Endothelial cell of umbilical vein (primary cell): ENCODE measurements around the gene ZMYM4. TPM values are rescaled to one million over a fixed set of nuclear protein-coding genes. Genes with fewer than 3 reads are reported as not detected.

Source experiments
- BruUV-seq: library from RNA; stranded (reverse); fragments of 400-500 nt; replicated peaks from 2 replicates; lab custom pipeline; 2021; lab: Mats Ljungman, UMichigan
- CTCF ChIA-PET: fragments of 300-600, 350-600 bp; sonication (Branson Sonifier 250); formaldehyde crosslinking; loops from one replicate; lab custom pipeline; 2021; ENCODE audit warnings: antibody characterized with exemption, inconsistent platforms; lab: Charles Lee
- POLR2A ChIA-PET: fragments of 300-600, 350-600 bp; sonication (Branson Sonifier 250); formaldehyde crosslinking; loops from one replicate; lab custom pipeline; 2021; ENCODE audit warnings: antibody characterized with exemption, inconsistent platforms; lab: Charles Lee
- DNase-seq: peaks from one replicate; pipeline ENCODE4 v3.0.0-alpha.2; 2011; ENCODE audit warnings: low read depth, low spot score
- FAIRE-seq: peaks from 2 replicates; lab custom pipeline; 2011; peaks lifted over from hg19 to GRCh38; lab: Jason Lieb, UNC
- H2AFZ ChIP-seq: 2 replicates; pipeline ENCODE4 v1.6.0; 2012; ENCODE audit warnings: low read depth, low read length, control low read depth, inconsistent platforms
- H3K27ac ChIP-seq: 2 replicates; pipeline ENCODE4 v1.5.1; 2011; ENCODE audit warnings: low read depth, mild to moderate bottlenecking, control low read depth, low read length, moderate library complexity; ENCODE audit not compliant: insufficient read depth
- H3K27me3 ChIP-seq, 2 experiments: 2 replicates each; pipeline versions ENCODE4 v1.6.0 to v1.6.1; 2011; ENCODE audit warnings: low read length in 2 of 2, mixed read lengths in 1 of 2; ENCODE audit not compliant: control insufficient read depth in 2 of 2, insufficient read depth in 2 of 2
- H3K36me3 ChIP-seq, 2 experiments: 2 replicates in 1 of 2; 3 replicates in 1 of 2; pipeline ENCODE4 v1.5.1; 2011; ENCODE audit warnings: low read length in 2 of 2, mild to moderate bottlenecking in 1 of 2, moderate library complexity in 1 of 2; ENCODE audit not compliant: control insufficient read depth in 2 of 2, insufficient read depth in 2 of 2; ENCODE audit errors: extremely low read depth in 1 of 2
- H3K4me1 ChIP-seq: 3 replicates; pipeline ENCODE4 v1.5.1; 2011; ENCODE audit warnings: mild to moderate bottlenecking, low read length; ENCODE audit not compliant: control insufficient read depth, insufficient read depth; ENCODE audit errors: extremely low read depth
- H3K4me2 ChIP-seq: 2 replicates; pipeline ENCODE4 v1.6.1; 2011; ENCODE audit warnings: low read length, control low read depth, mixed read lengths; ENCODE audit not compliant: insufficient read depth
- H3K4me3 ChIP-seq, 3 experiments: fragments of 200-600 bp in 1 of 3; sonication (generic), shearing (Covaris generic) in 1 of 3; replicated peaks in 1 of 3; 2 replicates each; pipeline ENCODE4 v1.5.1; 2011 to 2016; ENCODE audit warnings: control low read depth in 3 of 3, low read length in 3 of 3, mild to moderate bottlenecking in 2 of 3, inconsistent platforms in 1 of 3, low read depth in 1 of 3, moderate library complexity in 1 of 3; ENCODE audit not compliant: insufficient read depth in 1 of 3
- H3K79me2 ChIP-seq: 2 replicates; pipeline ENCODE4 v1.6.0; 2012; ENCODE audit warnings: low read length, inconsistent platforms; ENCODE audit not compliant: control insufficient read depth, insufficient read depth
- H3K9ac ChIP-seq: replicated peaks from 2 replicates; pipeline ENCODE3; 2011; ENCODE audit warnings: low read length, control low read depth; ENCODE audit not compliant: insufficient read depth; ENCODE audit errors: extremely low read depth
- H3K9me1 ChIP-seq: replicated peaks from 3 replicates; pipeline ENCODE4 v1.6.0; 2011; ENCODE audit warnings: mild to moderate bottlenecking, low read length; ENCODE audit not compliant: control insufficient read depth, insufficient read depth; ENCODE audit errors: extremely low read depth
- H3K9me3 ChIP-seq: replicated peaks from 2 replicates; pipeline ENCODE4 v1.5.1; 2012; ENCODE audit warnings: low read length, inconsistent platforms; ENCODE audit not compliant: control insufficient read depth, insufficient read depth
- H4K20me1 ChIP-seq: replicated peaks from 2 replicates; pipeline ENCODE3; 2011; ENCODE audit warnings: mild to moderate bottlenecking, low read length; ENCODE audit not compliant: control insufficient read depth, insufficient read depth; ENCODE audit errors: extremely low read depth
- CTCF ChIP-seq, 2 donors: IDR thresholded peaks; 1 replicate in 1 of 2; 2 replicates in 1 of 2; pipeline ENCODE4 v1.5.1; 2011; ENCODE audit warnings: low read length in 2 of 2, mild to moderate bottlenecking in 2 of 2, moderate library complexity in 2 of 2, control low read depth in 1 of 2, inconsistent platforms in 1 of 2, low read depth in 1 of 2; ENCODE audit not compliant: insufficient read depth in 1 of 2; ENCODE audit errors: extremely low read depth in 1 of 2
- EZH2 ChIP-seq: IDR thresholded peaks from 2 replicates; pipeline ENCODE4 v1.6.1; 2012; ENCODE audit warnings: borderline replicate concordance, low read depth, mild to moderate bottlenecking, moderate library complexity, low read length, inconsistent platforms; ENCODE audit not compliant: severe bottlenecking
- FOS ChIP-seq: IDR thresholded peaks from 2 replicates; pipeline ENCODE4 v1.6.1; 2011; ENCODE audit warnings: mild to moderate bottlenecking, low read length, moderate library complexity, borderline replicate concordance; ENCODE audit not compliant: insufficient read depth
- GATA2 ChIP-seq: IDR thresholded peaks from 2 replicates; pipeline ENCODE4 v1.7.0; 2011; ENCODE audit warnings: low read depth, mild to moderate bottlenecking, moderate library complexity, mixed read lengths, low read length; ENCODE audit not compliant: insufficient read length, insufficient read depth
- JUN ChIP-seq: IDR thresholded peaks from 2 replicates; pipeline ENCODE4 v1.6.1; 2011; ENCODE audit warnings: borderline replicate concordance, low read depth; ENCODE audit not compliant: insufficient read length, insufficient read depth
- MYC ChIP-seq: IDR thresholded peaks from one replicate; pipeline ENCODE4 v1.6.1; 2011; ENCODE audit warnings: mild to moderate bottlenecking, low read depth, low read length
- POLR2A ChIP-seq: IDR thresholded peaks from 2 replicates; pipeline ENCODE4 v1.6.1; 2012; ENCODE audit warnings: low read depth, mild to moderate bottlenecking, control low read depth, low read length
- POLR2AphosphoS5 ChIP-seq: IDR thresholded peaks from 2 replicates; pipeline ENCODE4 v1.6.1; 2012; ENCODE audit warnings: low read depth, mild to moderate bottlenecking, control low read depth, low read length, moderate library complexity; ENCODE audit not compliant: insufficient read depth
- dilution Hi-C: fragments of 300-500 bp; cut with MboI; formaldehyde crosslinking; loops from one replicate; pipeline ENCODE4 v1.15.0; 2019; ENCODE audit warnings: low sequenced_read_pairs; ENCODE audit not compliant: extremely low pct_ligation_motif_present
- intact Hi-C: fragments of 100-400 bp; cut with micrococcal nuclease; formaldehyde crosslinking; loops from one replicate; pipeline ENCODE4 v1.10.0; 2022
- polyA plus RNA-seq, 4 experiments: library from polyadenylated mRNA; depleted of rRNA in 3 of 4; stranded (reverse) in 3 of 4; unstranded in 1 of 4; fragments of >200 nt; gene quantifications; 2 replicates each; pipeline versions ENCODE4 v1.2.1 to v1.2.3, GENCODE V29; 2011 to 2012; ENCODE audit warnings: missing spikeins in 1 of 4
- total RNA-seq: library from RNA; stranded (reverse); gene quantifications from 2 replicates; pipeline ENCODE4 v1.2.3, GENCODE V29; 2021
- TF ChIP-seq, protein P1 (sequence below): IDR thresholded peaks from 2 replicates; pipeline ENCODE4 v1.6.1; 2011; ENCODE audit not compliant: insufficient read depth, insufficient read length

Gene ZMYM4
- total and polyA plus RNA-seq, 2 donors (not counting 3 experiments of a cell fraction or from before 2014, with no cell fraction given) = 15.3 to 65.0 TPM

- TF ChIP-seq GATA2 (no peak), MYC (no peak), POLR2A (no peak), FOS (no peak), CTCF (IDR thresholded peaks at IDR 0.05; ENCODE audit: extremely low read depth in 1 of 2, insufficient read depth in 1 of 2, low read depth in 1 of 2, low read length in 2 of 2) (no peak)
- TF ChIP-seq, protein P1, sequence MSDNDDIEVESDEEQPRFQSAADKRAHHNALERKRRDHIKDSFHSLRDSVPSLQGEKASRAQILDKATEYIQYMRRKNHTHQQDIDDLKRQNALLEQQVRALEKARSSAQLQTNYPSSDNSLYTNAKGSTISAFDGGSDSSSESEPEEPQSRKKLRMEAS = no peak
- Histone ChIP-seq H2AFZ (no peak overlapping the region), H4K20me1 (no peaks in the 10 kb centered on the region), H3K36me3 (peaks cover 4 to 13% of the 10 kb centered on the region in 2 experiments), H3K9me3 (no peaks in the 10 kb centered on the region), H3K79me2 (no peaks in the 10 kb centered on the region), H3K27ac (no peak overlapping the region), H3K4me3 (no peak overlapping the region), H3K27me3 (no peaks in the 10 kb centered on the region), H3K9ac (no peak overlapping the region), H3K4me1 (no peaks in the 10 kb centered on the region), H3K9me1 (no peaks in the 10 kb centered on the region), H3K4me2 (no peak overlapping the region)
- CTCF ChIA-PET = no interaction called here
- dilution Hi-C loops = no loop called here
- intact Hi-C loops = no loop called here
- POLR2A ChIA-PET = no interaction called here
- FAIRE-seq (no peak), DNase-seq (no peak)
- no TSS peak for BruUV-seq
Measured at GRCh38 chr1:35386290-35386689, 117.8 kb downstream of the ZMYM4 start.

- Histone ChIP-seq H3K27ac (no peak overlapping the region), H3K9me3 (no peaks in the 10 kb centered on the region), H4K20me1 (no peaks in the 10 kb centered on the region), H3K27me3 (no peaks in the 10 kb centered on the region), H3K36me3 (peaks cover 4 to 13% of the 10 kb centered on the region in 2 experiments), H3K4me3 (no peak overlapping the region), H3K4me1 (no peaks in the 10 kb centered on the region), H2AFZ (no peak overlapping the region), H3K9me1 (no peaks in the 10 kb centered on the region), H3K9ac (no peak overlapping the region), H3K4me2 (no peak overlapping the region), H3K79me2 (no peaks in the 10 kb centered on the region)
- CTCF ChIA-PET = no interaction called here
- dilution Hi-C loops = no loop called here
- FAIRE-seq (no peak), DNase-seq (no peak)
- POLR2A ChIA-PET = no interaction called here
- TF ChIP-seq EZH2 (no peak), CTCF (IDR thresholded peaks at IDR 0.05; ENCODE audit: extremely low read depth in 1 of 2, insufficient read depth in 1 of 2, low read depth in 1 of 2, low read length in 2 of 2) (no peak), POLR2AphosphoS5 (no peak), MYC (no peak), GATA2 (no peak), POLR2A (no peak), JUN (no peak), FOS (no peak)
- TF ChIP-seq, protein P1 = no peak
- no TSS peak for BruUV-seq
- intact Hi-C loops = no loop called here
Measured at GRCh38 chr1:35386959-35387358, 118.5 kb downstream of the ZMYM4 start.
